Superior temporal gyrus (tissue), 1 donor: Measurements from ENCODE around the gene COL13A1.

Experiments used
- DNase-seq: peaks from one replicate; pipeline ENCODE4 v3.0.0-alpha.2; 2016; ENCODE audit errors: extremely low spot score

COL13A1 gene

DNA sequence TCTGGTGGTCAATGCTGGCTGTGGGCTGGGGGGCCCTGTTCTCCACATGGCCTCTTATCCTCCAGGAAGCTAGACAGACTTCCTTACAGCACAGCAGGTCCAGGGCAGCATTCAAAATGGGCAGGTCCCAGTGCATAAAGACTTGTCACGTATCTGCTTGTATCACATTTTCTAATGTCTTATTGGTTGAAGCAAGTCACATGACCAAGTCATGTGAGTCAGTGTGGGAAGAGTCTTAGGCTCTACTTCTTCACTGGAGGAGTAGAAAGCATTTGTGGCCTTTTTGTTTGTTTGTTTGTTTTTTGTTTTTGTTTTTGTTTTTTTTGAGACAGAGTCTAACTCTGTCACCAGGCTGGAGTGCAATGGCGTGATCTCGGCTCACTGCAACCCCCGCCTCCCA is 104.7 kb downstream of the COL13A1 start:
- no peak for DNase-seq

GRCh38 chr10:69907517-69907916 is 105.8 kb downstream of the COL13A1 start:
- no peak for DNase-seq

DNA sequence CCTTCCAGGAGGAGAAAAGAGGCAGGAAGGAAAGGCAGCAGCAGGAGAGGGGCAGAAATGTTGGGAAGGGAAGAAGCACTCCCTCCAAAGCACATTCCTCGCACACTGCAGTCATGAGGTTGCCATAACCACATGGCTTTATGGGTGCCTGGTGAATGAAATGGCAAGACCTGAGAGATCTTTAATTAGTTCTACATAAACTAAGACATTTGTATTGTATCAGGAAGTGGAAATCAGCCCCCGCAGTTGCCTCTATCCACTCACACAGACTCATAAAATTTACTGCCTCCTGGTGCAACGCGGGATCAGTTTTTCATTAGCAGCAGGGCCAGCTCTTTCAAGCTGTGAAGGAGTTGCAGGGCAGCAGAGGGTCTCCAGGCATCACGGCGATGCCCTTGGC is 106.4 kb downstream of the COL13A1 start:
- DNase-seq: no peak

GRCh38 chr10:69910561-69910960 is 108.9 kb downstream of the COL13A1 start:
- no peak for DNase-seq

- peak; percentile 58 for DNase-seq
These were observed 110.2 kb downstream of the COL13A1 start for GRCh38 chr10:69911613-69912528.

GRCh38 chr10:69912589-69912988 is 110.9 kb downstream of the COL13A1 start:
- no peak for DNase-seq

- DNase-seq: no peak
These were observed 112.1 kb downstream of the COL13A1 start for GRCh38 chr10:69913606-69914382.

DNA sequence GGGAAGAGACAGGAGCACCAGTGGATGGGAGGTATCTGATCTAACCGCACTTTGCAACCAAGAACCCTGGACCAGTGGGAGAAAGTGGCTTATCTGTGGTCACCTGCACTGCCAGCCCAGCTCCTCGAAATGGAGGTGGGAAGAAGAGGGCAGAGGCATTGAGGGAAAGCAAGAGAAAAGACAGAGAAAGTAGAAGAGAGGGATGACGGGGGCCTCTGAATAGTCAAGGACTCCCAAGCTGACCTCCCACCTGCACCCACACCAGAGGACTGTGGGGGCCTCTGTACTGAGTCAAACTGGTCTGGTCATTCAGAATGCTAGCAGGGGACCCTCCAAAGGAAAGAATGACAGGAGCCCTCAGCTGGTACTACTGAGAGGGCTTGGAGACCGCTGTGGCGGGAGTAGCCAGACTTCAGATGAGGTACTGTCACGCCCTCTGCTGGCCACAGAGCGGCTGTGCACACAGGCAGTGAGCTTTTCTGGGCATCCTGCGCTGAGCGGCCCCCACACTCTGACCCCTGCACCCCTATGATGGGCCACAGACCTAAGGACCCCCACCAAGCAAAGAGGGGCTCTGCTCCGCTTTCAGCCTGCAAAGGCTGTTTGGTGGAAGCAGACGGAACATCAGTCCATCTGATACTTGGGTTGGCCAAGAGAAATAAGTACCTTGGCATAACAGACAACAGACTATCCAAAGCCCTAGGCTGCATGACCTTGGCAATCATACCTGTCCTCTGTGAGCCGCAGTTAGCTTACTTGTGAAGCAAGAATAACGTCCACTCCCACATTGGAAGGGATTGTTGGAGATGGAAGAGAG is 112.9 kb downstream of the COL13A1 start:
- DNase-seq: peak; percentile 87

GRCh38 chr10:69915215-69915560 is 113.5 kb downstream of the COL13A1 start:
- DNase-seq: no peak

DNA sequence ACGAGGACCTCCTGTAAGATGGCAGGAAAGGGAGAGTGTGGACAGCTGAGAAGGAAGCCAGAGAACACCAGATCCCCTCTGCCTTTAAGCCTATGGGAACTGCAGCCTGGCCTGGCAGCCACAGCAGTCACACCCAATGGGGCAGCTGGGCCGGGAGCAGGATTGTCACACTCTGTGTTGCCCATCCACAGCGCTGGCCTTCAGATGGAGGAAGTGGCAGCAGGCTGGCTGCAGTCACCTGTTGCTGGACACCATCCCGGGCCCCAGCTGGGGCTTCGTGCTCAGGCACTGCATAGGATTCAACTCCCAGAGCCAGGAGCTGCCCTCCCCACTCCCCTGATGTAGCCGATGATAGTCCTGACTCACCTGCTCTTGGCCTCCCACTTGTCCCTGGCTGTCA is 114.4 kb downstream of the COL13A1 start:
- no peak for DNase-seq

DNA sequence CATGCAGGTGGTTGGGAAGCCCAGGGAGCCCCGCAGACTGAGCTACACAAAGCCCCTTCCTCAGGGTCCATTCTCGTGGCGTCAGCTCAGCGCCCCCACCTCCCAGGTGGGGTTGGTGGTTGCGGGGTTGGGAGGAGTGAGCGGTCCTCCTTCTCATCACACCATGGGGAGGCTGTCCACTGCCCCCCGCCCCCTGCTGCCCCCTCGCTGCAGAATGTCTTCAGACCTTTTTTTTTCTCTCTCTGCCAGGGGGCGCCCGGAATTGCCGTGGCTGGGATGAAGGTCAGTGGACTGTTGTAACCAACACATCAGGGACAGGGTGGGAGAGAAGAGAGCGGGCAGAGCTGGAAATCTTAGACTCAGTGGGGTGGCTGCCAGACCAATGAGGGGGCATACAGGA is 116.3 kb downstream of the COL13A1 start:
- no peak for DNase-seq

DNA sequence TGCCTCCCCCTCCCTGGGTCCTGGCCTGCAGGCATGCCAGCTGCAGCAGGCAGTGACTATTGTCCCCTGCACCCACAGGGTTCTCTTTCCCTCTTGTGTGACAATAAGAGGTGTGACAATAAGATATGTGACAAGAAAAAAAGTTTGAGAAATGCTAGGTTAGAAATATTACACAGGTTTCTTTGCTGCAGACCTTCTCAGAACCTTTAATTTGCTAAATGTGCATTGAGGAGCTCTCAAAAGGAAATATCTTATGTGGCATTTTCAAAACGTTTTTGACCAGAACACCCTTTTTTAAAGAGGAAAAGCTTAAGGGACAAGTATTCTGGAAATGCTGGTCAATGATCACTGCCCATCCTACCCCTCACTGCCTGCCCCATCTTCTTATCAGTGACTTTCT is 117.5 kb downstream of the COL13A1 start:
- DNase-seq: no peak

- DNase-seq: no peak
These were observed 123.4 kb downstream of the COL13A1 start for GRCh38 chr10:69925111-69925510.

DNA sequence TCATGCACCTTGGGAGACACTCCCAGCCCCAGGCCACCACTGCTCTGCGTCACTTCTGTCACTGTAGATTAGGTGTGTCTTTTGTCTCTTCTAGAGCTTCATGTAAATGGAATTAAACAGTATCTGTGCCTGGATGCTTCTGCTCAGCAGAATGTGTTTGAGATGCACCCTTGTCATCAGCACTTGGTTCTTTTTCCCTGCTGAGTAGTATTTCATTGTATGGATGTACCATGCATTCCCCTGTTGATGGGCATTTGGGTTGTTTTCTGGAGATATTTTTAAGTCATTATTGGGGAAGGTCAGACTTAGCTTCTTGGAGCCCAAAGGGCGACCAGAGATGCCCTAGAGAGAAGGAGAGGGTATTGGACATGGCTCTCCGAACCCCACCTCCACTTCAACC is 126.6 kb downstream of the COL13A1 start:
- no peak for DNase-seq

DNA sequence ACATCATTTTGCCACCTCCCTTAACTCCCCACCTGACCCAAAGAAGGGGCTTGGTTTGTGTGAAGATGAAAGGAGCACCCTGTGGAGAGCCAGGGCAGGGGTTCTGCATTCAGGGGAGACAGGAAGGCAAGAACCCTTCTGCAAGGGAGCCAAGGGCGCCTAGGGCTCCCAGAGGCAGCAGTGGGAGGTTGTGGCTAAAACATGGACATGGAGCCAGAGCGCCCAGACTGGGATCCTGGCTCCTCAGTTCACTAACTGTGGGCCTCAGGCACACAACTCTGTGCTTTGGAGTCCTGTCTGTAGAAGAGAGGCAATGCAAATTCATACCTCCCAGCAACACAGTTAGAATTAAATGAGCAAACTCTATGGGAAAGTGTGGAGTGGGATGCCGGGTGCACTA is 127.9 kb downstream of the COL13A1 start:
- no peak for DNase-seq

GRCh38 chr10:69934768-69935167 is 133.1 kb downstream of the COL13A1 start:
- DNase-seq: no peak

DNA sequence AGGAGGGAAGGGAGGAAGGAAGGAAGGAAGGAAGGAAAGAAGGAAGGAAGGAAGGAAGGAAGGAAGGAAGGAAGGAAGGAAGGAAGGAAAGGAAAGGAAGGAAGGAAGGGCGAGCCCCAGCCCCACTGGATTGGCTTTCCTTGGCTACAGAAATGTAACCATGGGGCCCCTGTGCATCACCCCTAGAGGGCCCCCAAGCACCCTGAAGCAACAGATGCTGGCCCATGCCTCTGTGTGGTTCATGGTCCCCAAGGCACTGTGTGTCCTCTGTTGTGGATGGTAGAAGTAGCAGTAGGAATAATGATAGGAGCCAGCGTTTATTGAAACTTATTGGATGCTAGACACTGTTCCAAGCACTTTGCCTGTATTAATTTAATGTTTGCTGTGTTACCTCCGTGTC is 134.4 kb downstream of the COL13A1 start:
- no peak for DNase-seq

- no peak for DNase-seq
These were observed 136.9 kb downstream of the COL13A1 start for GRCh38 chr10:69938541-69938991.

- DNase-seq: no peak
These were observed 137.4 kb downstream of the COL13A1 start for GRCh38 chr10:69939061-69939460.

DNA sequence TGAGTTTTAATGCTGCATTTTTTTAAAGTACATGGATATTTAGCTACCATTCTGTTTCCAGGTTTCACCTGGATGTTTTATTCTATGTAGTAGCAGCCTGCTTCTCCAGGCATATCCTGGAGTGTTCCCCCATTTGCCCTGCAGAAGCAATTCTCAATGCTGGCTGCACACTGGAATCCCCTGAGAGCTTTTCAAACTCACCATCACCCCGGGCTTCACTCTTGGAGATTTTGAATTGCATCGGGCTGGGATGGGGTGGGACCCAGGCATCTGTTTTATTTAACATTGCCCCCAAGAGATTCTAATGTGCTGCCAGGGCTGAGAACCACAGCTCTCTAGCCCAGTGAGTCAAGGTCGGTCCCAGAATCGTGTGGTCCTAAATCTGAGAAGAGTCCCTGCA is 137.8 kb downstream of the COL13A1 start:
- DNase-seq: no peak

DNA sequence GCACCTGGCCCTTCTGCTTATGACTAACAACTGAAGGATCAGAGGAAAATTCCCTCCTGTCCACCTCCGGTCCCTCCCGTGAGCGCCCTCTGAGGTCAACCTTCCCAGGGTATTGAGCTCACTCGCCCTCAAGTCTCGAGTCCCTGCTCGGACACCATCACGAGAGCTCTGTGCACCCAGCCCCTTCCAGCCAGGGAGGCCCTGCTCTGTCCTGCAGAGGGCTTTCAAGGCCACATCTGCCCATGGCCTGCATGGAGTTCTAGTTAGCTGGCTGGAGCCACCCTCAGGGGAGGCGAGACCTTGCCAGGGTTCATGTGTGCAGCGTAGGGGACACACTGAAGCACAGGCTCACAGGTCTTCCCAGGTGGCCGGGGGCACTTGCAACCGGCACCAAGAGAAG is 140.0 kb downstream of the COL13A1 start:
- no peak for DNase-seq

- DNase-seq: no peak
These were observed 141.7 kb downstream of the COL13A1 start for GRCh38 chr10:69943292-69943820.
